GM21576 (cell line): ENCODE measurements around the gene FAM187B.
A peak's percentile ranks its signal among the peaks of the same experiment; 100 is the strongest.
"Not testable (repeated sequence)": the region's sequence is repeated elsewhere in the genome, so short reads cannot be mapped to it uniquely, and the experiment has no call there.

Experiments used
- ATAC-seq: cut with Tn5 transposase; IDR thresholded peaks from one replicate; pipeline ENCODE4 v1.9.1; 2021; ENCODE audit warnings: mild to moderate bottlenecking, moderate library complexity; ENCODE audit not compliant: unreplicated experiment

FAM187B gene

DNA sequence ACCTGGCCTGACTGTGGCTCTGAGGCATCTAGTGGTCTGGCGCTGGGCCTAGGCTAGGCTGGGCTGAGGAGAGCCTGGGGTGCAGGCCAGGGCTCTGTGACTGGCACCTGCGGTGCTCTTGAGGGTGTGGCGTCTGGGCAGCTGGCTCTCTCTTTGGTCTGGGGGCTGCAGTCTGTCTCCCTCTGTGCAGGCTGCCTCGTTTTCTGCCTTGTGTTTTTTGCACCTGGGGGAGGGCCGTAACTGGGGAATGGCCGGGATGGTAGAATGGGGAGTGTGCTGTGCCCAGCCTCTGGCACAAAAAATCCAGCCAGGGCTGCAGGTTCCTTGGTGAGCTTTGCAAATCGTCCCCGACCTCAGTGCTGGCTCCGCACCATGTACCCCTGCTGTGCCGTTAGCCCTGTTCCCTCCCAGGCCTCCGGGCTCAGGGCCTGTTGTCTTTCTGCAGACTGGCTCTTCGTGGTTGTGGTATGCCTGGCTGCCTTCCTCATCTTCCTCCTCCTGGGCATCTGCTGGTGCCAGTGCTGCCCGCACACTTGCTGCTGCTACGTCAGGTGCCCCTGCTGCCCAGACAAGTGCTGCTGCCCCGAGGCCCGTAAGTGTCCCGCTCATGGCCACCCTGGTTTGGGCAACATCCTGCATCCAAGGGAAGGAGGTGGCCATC, 33.7 kb upstream of the FAM187B start:
- no peak for ATAC-seq

GRCh38 chr19:35261356-35262100, 33.0 kb upstream of the FAM187B start:
- no peak for ATAC-seq

DNA sequence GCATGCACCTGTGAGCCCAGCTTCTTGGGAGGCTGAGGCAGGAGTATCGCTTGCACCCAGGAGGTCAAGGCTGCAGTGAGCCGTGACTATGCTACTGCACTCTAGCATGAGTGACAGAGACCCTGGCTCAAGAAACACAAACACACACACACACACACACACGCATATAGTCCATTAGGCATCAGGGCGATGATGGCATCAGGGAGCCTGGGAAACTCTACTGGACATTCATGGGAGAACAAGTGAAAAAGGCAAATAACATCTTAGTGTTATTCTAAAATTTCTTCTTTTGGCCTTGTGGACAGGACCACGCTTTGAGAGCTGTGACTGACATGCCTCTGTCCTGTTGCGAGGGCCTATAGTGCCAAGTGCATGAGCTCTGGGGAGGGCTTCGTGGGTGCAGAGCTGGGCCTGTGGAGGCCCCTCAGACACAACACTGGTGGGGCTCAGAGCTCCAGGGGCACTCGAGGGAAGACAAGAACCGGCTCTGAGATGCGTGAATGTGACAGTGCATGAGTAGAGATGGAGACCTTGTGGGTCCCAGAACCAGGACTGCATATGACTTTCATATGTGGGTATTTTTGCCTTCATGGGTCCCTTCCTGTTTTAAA, 32.3 kb upstream of the FAM187B start:
- ATAC-seq: no peak

DNA sequence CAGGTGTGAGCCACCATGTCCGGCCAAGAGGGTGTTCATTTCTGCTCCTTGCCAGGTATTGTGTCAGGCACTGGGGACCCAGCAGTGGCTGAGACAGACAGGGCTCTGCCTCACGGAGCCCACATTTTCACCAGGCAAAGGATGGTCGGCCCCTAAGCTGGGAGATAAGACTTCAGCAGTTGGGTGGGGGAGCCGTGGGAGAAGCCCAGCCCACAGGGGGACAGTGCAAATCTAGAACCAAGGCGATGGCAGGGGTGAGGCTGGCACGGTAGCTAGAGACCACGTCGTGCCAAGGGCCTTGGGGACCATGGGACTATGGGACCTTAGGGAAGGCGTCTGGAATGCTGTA, 28.5 kb upstream of the FAM187B start:
- ATAC-seq: no peak

GRCh38 chr19:35256566-35256965, 28.0 kb upstream of the FAM187B start:
- ATAC-seq: no peak

- ATAC-seq: no peak
Observed at GRCh38 chr19:35254341-35255297, 26.1 kb upstream of the FAM187B start.

- no peak for ATAC-seq
Observed at GRCh38 chr19:35253316-35254286, 25.1 kb upstream of the FAM187B start.

GRCh38 chr19:35251456-35251855, 22.9 kb upstream of the FAM187B start:
- no peak for ATAC-seq

DNA sequence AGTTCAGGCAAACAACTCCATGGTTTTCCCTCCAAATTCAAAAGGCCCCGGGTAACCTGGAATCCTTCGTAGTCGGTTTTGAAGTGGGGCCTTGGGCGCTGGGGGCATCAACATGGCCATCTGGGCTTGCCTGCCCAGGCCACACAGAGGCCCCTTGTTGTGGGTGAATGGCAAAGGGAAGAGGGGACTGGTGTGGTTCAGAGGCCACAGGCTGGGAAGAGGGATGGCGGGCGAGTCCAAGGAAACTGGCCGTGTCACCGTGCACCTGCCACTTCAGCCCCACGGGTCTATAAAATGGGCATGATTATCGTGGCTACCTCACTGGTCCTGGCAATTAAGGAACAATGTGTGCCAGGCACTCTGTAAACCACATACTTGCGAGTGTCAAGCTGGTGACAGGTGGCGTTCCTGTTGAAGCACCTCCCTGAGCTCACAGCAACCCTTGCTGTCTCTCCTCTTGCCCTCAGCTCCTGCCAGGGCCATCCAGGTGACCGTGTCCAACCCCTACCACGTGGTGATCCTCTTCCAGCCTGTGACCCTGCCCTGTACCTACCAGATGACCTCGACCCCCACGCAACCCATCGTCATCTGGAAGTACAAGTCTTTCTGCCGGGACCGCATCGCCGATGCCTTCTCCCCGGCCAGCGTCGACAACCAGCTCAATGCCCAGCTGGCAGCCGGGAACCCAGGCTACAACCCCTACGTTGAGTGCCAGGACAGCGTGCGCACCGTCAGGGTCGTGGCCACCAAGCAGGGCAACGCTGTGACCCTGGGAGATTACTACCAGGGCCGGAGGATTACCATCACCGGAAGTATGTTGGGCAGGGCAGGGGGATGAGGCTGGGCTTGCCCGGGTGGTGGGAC, 21.5 kb upstream of the FAM187B start:
- ATAC-seq: no peak

- no peak for ATAC-seq
Observed at GRCh38 chr19:35249146-35249847, 20.8 kb upstream of the FAM187B start.

DNA sequence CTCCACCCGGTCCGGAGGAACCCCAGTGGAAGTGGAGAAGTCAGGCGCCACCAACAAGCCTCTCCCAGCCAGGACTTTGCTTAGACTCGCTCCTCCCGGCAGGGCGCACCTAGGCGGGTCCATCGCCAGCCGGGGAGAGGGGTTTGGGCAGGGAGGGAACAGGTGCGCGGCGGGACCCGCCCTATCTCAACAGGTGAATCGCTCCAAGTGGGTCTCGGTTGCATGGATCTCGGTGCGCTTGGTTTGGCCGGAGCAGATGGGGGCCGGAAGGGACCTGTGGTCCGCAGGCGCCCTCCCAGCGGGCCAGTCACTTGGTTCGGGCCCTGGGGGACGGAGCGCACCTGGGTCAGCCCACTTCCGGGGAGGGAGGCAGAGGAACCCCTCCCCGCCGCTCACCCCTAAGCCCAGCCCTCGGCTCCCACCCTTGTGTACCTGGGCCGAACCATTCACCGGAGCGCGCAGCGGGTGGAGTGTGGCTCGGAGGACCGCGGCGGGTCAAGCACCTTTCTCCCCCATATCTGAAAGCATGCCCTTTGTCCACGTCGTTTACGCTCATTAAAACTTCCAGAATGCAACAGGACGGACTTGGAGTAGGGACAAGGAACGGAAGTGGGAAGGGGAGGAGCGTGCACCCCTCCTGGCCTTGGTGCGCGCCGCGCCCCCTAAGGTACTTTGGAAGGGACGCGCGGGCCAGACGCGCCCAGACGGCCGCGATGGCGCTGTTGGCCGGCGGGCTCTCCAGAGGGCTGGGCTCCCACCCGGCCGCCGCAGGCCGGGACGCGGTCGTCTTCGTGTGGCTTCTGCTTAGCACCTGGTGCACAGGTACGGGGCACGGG, 20.0 kb upstream of the FAM187B start, which contains the start of gene LSR:
LSR (plus strand) TSS at position 693 of the 836 bp plus-strand sequence; CDS start at position 714, 21 bp downstream.
- ATAC-seq: peak; percentile 59

DNA sequence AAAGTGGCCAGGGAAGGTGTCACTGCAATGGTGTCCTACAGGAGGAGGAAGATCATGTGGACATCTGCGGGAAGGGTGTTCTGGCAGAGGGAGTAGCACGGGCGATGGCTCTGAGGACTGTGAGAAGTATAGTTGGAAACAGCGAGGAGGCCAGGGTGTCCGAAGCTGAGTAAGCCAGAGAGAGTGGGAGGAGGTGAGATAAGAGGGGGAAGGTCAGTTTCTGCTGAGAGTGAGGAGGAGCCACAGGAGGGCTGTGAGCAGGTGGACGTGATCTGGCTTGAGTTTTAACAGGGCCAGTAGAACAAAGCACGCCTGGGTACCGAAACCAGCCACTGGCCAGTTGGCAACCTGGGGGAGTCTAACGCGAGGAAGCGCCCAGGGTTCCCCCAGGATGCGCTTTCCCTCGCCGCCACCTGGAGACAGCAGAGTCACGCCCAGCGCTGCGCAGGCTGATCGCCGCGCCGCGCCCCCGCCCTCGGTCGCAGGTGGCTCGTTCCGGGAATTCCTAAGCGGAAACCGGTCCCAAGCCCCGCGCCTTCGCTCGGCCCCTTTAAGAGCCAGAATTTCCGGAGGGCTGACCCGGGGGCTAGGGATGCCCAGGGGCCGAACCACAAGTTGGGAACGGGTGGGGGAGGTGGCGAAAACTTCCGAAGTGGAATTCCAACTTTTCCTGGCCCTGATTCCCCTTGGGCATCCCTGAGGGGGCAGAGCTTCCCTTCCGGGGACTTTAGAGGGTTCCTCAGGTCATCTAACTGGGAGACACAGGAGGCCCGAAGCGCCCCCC, 19.2 kb upstream of the FAM187B start:
- peak; percentile 54 for ATAC-seq

GRCh38 chr19:35246466-35247092, 18.0 kb upstream of the FAM187B start:
- no peak for ATAC-seq

GRCh38 chr19:35241417-35241816, 12.9 kb upstream of the FAM187B start:
- no peak for ATAC-seq

GRCh38 chr19:35240327-35240726, 11.8 kb upstream of the FAM187B start:
- ATAC-seq: no peak

GRCh38 chr19:35239597-35239996, 11.1 kb upstream of the FAM187B start:
- not testable (repeated sequence) for ATAC-seq
